HL-60 (cell line): ENCODE data around the gene SCARB2.

Experiments
- DNase-seq, 2 experiments: peaks; one replicate each; pipeline ENCODE4 v3.0.0-alpha.2; 2010 to 2020; ENCODE audit warnings: low read depth in 1 of 2, low spot score in 1 of 2
- H3K27ac ChIP-seq: fragments of 250-450 bp; sonication (Bioruptor Pico); replicated peaks from 2 replicates; pipeline ENCODE4 v1.5.1; 2020; ENCODE audit warnings: mild to moderate bottlenecking, moderate library complexity
- H3K27me3 ChIP-seq: fragments of 250-450 bp; sonication (Bioruptor Pico); 2 replicates; pipeline ENCODE4 v1.5.1; 2021; ENCODE audit warnings: mild to moderate bottlenecking, moderate library complexity; ENCODE audit not compliant: insufficient read depth, poor library complexity, severe bottlenecking
- H3K4me3 ChIP-seq: replicated peaks from 2 replicates; pipeline ENCODE4 v1.5.1; 2011; ENCODE audit warnings: mild to moderate bottlenecking, control low read depth, low read length; ENCODE audit not compliant: insufficient read depth
- GABPA ChIP-seq: IDR thresholded peaks from 2 replicates; pipeline ENCODE4 v1.6.1; 2012; ENCODE audit warnings: low read depth
- POLR2AphosphoS5 ChIP-seq: IDR thresholded peaks from 2 replicates; pipeline ENCODE4 v1.6.1; 2012; ENCODE audit warnings: low read depth
- SPI1 ChIP-seq: IDR thresholded peaks from 2 replicates; pipeline ENCODE4 v1.6.1; 2012; ENCODE audit warnings: low read depth, mild to moderate bottlenecking, borderline replicate concordance
- TF ChIP-seq, protein P1 (sequence below): IDR thresholded peaks from one replicate; pipeline ENCODE4 v1.5.1; 2011; ENCODE audit warnings: low read length, control low read depth, inconsistent platforms; ENCODE audit not compliant: insufficient read depth
- TF ChIP-seq, protein P2 (sequence below): IDR thresholded peaks from 2 replicates; pipeline ENCODE4 v1.6.1; 2012; ENCODE audit warnings: low read depth; ENCODE audit not compliant: insufficient replicate concordance

The SCARB2 gene

DNA sequence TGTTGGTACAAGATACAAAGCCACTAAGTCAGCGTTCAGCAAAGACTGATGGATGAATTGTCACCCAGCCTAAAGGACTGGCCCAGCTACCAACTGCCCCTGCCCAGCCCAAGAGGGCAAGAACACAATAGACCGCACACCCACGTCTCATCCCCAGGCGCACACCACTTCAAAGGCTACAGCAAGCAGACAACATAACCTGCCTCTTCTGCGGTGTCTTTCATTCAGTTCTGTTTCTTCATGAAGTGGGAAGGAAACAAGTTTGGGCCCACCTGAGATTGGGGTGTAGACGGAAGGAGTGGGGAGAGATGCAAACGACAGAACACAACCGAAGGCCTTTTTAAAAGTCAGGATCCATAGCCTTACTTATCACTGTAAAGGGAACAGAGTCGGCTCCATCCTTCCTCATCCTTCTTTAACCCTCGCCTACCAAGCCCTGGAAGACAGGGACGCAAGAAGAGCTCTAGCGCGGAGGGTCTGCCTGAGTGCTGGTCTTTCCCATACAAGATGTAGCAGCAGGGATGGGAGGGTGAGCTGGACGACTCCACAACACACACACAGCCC, 691 bp downstream of the SCARB2 start:
- DNase-seq, result no peak
- TF ChIP-seq, protein P1, sequence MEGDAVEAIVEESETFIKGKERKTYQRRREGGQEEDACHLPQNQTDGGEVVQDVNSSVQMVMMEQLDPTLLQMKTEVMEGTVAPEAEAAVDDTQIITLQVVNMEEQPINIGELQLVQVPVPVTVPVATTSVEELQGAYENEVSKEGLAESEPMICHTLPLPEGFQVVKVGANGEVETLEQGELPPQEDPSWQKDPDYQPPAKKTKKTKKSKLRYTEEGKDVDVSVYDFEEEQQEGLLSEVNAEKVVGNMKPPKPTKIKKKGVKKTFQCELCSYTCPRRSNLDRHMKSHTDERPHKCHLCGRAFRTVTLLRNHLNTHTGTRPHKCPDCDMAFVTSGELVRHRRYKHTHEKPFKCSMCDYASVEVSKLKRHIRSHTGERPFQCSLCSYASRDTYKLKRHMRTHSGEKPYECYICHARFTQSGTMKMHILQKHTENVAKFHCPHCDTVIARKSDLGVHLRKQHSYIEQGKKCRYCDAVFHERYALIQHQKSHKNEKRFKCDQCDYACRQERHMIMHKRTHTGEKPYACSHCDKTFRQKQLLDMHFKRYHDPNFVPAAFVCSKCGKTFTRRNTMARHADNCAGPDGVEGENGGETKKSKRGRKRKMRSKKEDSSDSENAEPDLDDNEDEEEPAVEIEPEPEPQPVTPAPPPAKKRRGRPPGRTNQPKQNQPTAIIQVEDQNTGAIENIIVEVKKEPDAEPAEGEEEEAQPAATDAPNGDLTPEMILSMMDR, result no peak
- no peak for TF ChIP-seq SPI1
- TF ChIP-seq, protein P2, sequence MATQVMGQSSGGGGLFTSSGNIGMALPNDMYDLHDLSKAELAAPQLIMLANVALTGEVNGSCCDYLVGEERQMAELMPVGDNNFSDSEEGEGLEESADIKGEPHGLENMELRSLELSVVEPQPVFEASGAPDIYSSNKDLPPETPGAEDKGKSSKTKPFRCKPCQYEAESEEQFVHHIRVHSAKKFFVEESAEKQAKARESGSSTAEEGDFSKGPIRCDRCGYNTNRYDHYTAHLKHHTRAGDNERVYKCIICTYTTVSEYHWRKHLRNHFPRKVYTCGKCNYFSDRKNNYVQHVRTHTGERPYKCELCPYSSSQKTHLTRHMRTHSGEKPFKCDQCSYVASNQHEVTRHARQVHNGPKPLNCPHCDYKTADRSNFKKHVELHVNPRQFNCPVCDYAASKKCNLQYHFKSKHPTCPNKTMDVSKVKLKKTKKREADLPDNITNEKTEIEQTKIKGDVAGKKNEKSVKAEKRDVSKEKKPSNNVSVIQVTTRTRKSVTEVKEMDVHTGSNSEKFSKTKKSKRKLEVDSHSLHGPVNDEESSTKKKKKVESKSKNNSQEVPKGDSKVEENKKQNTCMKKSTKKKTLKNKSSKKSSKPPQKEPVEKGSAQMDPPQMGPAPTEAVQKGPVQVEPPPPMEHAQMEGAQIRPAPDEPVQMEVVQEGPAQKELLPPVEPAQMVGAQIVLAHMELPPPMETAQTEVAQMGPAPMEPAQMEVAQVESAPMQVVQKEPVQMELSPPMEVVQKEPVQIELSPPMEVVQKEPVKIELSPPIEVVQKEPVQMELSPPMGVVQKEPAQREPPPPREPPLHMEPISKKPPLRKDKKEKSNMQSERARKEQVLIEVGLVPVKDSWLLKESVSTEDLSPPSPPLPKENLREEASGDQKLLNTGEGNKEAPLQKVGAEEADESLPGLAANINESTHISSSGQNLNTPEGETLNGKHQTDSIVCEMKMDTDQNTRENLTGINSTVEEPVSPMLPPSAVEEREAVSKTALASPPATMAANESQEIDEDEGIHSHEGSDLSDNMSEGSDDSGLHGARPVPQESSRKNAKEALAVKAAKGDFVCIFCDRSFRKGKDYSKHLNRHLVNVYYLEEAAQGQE, result no peak
- TF ChIP-seq GABPA, result no peak
- TF ChIP-seq POLR2AphosphoS5, result no peak
- no peaks in the 10 kb centered on the region for H3K27me3 ChIP-seq
- H3K27ac ChIP-seq, result peak overlapping the region; percentile 36
- H3K4me3 ChIP-seq, result peak overlapping the region; percentile 67

GRCh38 chr4:76211769-76212708, 1.6 kb downstream of the SCARB2 start:
- no peak overlapping the region for H3K4me3 ChIP-seq
- no peaks in the 10 kb centered on the region for H3K27me3 ChIP-seq
- DNase-seq, result no peak
- H3K27ac ChIP-seq, result no peak overlapping the region
- TF ChIP-seq GABPA (no peak), POLR2AphosphoS5 (no peak), SPI1 (no peak)
- TF ChIP-seq, protein P2, result no peak
- TF ChIP-seq, protein P1, result no peak

GRCh38 chr4:76210452-76210851, 3.2 kb downstream of the SCARB2 start:
- Histone ChIP-seq H3K27ac (no peak overlapping the region), H3K27me3 (no peaks in the 10 kb centered on the region), H3K4me3 (no peak overlapping the region)
- TF ChIP-seq POLR2AphosphoS5 (no peak), SPI1 (no peak), GABPA (no peak)
- TF ChIP-seq, protein P2, result no peak
- TF ChIP-seq, protein P1, result no peak
- DNase-seq, result no peak
